HG03064 (cell line): ENCODE results near the gene TAS1R1.

Experiments used
- ATAC-seq: cut with Tn5 transposase; IDR thresholded peaks from one replicate; pipeline ENCODE4 v1.9.1; 2021; ENCODE audit warnings: low read depth; ENCODE audit not compliant: unreplicated experiment

Gene TAS1R1

DNA sequence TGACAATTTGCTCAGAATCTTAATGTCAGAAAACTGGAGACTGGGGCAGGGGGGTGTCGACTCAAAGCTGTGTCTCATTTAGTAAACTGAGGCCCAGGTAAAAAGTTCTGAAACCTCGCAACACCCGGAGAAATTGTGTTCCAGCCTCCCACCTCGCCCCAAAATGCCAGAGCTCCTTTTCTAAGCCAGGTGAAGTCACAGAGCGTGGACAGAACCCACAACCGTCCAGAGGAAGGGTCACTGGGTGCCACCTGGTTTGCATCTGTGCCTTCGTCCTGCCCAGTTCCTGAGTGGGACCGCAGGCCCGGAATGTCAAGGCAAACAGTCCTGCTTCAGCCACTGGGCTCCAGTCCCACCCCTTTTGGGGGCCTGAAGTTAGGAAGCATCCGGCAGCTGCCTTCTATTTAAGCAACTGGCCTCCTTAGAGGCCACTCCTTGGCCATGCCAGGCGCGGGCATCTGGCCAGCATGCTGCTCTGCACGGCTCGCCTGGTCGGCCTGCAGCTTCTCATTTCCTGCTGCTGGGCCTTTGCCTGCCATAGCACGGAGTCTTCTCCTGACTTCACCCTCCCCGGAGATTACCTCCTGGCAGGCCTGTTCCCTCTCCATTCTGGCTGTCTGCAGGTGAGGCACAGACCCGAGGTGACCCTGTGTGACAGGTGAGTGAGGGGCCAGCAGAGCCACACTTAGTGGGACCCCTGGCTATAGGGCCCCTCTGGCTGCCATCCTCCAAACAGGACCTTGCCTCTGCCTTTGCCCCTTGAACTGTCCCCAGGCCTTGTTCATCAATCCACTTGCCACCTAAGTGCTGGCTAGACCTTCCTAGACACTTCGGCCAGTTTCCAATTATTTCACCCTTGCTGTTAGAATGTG is at the start of gene TAS1R1:
TSS of gene TAS1R1 (plus strand) at position 401 of the 872 bp plus-strand sequence. CDS start at position 468, 67 bp downstream.
- no peak for ATAC-seq

DNA sequence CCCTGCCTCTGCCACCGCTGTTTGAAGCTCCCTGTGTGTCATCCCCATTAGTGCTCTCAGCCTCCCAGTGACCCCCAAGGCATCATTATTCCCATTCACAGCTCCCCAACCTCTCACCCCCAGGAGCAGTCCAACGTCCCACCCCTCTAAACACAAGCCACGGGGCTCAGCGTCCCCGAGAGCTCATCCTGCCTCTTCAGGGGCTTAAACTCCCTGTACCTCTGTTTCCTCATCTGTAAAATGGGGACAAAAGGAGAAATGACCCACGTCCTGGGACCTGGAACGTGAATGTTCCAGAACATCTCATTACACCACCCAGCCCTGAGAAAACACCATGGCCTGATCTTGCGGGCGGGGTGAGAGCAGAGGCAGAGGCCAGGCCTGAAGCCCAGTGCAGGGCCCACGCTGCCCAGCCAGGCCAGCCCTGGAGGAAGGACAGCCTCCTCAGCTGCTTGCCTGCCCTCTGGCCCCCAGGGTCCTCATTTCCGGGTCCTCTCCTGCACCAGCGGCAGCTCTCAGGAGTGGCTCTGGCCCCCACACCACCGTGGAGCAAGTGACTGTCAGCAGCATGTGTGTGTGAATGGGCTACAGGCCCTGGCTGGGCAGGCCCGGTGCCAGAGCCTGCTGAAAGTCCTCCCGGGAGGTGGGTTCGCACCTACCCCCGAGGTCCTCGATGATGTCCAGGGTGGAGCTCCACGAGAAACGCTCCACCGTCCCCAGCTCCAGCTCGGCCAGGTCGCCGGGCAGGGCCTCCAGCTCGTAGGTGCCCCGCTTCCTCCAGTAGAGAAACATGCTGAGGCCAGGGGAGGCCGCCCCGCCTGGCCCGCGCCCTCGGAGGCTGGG is 49.5 kb upstream of the TAS1R1 start:
- ATAC-seq = no peak

DNA sequence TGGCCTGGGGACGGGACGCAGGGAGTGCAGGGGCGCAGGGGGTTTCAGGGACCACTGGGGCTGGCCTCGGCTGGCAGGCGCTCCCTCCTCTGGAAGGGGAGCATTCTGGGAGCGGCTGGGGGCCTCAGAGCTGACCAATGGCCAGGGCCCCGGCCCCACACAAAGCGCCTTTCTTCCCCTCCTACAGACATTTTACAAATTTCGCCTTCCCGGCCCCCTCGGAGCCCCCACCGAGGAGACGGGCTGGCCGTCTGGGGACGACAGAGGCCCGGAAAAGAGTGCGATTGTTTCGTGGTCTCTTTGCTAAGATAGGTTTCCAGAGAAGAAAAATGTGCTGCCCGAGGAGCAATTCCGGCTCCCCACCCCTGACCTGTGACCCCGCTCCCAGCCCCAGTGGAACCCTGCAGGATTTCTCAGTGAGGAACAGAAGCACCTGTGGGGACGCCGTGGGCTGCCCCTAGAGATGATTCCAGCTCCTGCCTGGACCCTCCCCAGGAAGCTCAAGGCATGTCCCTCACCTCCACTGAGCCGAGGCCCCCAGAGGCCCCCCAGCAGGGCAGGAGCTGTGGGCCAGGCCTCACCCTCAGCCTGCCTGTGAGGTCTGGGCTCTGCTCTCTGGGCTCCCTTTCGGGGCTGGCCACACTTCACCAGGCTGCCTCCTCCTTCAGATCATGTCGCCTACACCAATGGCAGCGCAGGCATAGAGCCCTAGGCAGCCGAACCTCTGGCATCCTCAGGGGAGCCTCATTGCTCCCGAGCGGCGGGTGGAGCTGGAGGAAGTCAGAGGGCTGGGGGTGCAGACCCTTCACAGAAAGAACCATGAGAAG is 48.7 kb upstream of the TAS1R1 start:
- no peak for ATAC-seq

DNA sequence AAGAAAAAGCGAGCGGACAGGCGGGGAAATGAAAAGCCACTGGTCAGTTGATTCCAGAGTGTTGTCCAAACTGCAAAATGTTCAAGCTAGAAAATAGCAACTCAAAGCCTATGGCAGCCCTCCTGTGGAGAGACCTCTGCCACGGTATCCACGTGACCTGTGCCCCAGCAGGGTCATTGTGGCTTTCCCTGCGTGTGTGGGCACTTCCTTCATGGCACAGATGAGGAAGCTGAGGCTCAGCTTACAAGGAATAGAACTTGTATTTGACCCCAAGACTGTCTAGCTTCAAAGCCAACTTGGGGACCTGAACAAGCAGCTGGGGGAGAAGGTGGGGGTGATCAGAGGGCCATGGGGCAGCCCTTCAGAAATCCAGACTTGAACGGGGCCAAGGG is 48.1 kb upstream of the TAS1R1 start:
- ATAC-seq = no peak

DNA sequence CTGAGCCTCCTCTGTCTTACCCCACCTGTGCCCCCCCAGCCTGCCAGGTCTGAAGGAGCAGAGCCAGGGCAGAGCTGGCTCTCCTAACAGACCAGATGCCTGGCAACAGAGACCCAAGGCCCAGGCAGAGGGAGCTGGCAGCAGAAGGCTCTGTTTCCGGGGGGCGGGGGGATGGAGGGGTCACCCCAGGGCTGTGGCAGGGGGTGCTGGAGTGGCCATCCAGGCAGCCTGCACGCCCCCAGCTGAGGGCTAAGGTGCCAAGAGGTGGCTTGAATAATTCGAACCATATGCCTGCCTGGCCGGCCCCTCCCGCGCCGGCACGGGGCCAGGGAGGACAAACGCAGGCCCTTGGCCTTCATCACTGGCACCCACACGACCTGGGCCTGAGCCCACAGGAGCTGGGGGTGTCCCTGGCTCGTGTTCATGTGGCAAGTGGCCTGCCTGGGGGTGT is 47.6 kb upstream of the TAS1R1 start:
- ATAC-seq = no peak

DNA sequence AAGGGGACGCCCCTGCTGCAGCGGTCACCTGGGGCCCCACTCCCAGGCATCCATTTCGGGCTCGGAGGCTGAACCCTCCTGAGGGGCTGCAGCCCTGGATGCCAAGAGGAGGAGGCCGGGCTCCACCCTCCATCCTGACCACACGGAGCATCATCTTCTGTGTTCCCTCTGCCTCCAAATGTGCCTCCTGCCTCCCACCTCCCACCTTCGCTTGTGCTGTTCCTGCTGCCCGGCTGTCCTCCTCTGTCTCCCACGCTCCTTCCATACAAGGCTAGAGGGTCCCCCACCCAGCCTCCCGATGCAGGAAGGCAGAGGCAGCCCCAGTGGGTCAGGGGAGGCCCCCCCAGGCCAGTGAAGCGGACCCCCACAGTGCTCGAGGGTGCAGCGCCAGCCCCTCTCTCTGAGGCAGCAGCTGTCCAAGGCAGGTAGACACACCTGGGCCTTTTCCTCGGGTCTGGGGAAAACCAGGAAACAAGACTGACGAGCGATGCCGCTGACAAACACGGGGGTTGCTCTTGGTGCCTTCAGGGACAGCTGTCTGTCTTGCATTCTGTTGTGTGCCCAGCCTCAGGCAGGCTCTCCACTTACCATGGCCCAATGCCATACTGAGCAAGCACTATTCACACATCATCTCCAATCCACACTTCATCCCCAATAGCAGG is 46.8 kb upstream of the TAS1R1 start:
- no peak for ATAC-seq

DNA sequence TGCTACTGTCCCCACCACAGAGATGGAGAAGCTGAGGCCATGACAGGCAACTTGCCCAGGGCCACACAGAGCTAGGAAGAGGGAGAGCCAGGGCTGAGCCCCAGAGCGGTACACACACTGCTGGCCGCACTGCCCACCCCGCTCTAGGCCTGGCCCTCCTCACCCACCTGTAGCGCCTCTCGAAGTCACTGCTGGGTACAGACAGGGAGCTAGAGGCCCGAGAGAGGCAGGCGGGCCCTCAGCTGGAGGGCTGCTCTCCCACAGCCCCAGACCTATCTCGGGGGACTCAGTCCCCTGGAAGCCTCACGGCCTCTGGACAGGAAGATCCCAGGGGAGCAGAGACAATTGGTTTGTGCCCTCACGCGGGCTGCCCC is 46.3 kb upstream of the TAS1R1 start:
- no peak for ATAC-seq

DNA sequence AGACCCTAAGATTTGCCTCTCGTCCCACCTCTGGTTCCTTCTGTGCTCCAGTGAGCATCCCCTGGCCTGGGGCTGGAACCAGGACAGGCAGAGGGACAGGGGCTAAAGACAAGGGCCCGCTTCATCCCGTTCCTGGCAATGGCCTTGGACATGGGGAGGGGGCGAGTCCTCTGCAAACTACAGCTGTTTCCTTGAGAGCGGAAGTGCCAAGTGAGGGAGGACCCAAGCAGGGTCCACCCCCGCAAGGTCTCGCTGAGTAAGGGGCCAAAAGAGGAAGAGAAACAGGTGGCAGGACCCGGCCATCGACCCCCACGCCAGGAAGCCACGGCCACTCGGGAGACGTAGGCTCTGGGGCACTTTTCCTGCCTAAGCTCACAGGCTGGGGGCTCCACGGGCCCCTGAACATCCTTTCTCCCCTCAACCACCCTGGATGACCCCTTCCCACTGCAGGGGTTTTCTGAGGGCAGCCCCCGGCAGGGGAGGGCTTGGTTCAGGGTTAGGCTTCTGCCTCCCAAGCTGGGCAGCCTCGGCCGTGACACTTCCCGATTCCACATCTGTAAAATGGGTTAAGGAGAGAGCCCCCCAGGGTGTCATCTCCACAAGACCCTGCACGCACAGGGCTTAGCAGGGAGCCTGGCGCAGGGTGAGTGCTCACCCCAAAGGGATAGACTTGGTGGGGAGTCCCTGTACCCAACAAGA is 45.7 kb upstream of the TAS1R1 start:
- ATAC-seq = no peak

DNA sequence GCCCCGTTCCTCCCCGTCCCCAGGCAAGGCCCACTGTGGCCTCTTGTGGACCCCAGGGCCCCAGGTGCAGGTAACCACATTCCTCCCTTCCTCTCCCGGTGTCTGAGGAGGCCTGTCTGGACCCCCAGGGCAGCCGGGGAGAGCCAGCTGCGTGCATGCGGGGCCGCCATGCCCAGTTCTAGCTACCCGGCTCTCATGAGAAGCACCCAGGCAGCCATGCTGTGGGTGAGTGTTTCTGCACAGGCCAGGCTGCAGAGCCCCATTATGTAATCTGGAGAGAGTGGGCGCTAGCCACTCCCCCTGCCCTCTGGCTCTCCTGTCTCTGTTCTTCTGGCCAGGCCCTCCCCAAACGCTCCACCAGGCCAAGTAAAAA is 45.2 kb upstream of the TAS1R1 start:
- ATAC-seq = no peak

DNA sequence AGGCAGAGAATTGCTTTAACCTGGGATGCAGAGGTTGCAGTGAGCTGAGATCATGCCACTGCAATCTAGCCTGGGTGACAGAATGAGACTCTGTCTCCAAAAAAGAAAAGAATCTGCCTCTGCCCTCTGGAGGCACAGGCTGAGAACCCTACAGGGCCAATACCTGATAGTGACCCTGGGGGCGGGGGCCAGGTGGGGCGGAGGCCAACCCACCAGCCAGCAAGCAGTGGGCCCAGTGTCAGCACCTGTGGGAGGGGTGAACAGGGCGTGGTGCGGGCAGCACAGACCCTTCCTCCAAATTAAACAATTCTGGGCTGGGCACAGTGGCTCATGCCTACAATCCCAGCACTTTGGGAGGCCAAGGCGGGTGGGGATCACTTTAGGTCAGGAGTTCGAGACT is 44.6 kb upstream of the TAS1R1 start:
- ATAC-seq = no peak

DNA sequence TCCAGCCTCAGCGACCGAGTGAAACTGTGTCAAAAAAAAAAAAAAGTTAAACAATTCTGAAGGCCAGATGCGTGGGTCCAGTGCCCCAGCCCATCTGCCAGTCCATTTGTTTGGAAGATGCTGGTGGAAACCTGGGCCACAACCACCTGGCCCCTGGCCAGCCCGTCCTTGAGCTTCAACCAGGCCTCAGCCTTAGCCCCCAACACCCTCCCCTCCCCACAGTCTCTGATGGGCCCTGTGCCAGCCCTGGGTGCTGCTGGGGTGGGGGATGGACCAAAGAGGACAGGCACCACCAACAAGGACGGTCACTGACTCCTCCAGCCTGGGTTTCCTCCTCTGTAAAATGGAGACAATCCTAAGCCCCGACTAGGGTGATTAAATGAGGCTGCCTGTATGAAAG is 44.1 kb upstream of the TAS1R1 start:
- ATAC-seq = no peak

DNA sequence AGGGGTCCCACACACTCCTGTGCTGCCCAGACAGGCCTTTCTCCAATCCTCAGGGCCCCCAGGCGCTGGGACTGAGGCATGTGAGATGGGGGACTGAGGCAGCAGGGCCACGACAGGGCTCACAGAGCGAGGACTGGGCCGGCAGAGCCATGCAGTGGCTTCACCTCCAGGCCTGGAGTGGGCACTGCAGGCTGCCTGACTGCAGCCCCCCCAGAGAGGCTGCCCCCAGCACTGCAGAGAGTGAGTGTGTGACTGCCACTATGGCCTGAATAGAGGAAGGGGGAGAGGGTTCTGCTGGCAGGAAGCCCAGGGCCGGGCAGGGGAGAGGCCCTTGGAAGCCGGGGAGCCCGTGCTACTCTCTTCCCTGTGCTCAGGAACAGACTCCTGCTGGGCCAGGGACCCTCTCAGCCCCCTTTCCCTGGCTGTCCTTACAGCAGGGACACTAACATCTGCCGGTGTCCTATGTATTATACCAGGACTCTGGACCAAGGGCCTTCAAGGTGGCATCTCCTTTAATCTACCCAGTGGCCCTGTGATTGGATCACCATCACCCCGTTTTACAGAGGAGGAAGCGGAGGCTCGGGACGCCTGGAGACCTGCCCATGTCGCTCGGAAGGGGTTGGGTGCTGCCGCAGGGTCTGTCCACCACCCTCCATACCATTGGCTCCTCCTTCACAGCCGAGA is 43.4 kb upstream of the TAS1R1 start:
- ATAC-seq = no peak

DNA sequence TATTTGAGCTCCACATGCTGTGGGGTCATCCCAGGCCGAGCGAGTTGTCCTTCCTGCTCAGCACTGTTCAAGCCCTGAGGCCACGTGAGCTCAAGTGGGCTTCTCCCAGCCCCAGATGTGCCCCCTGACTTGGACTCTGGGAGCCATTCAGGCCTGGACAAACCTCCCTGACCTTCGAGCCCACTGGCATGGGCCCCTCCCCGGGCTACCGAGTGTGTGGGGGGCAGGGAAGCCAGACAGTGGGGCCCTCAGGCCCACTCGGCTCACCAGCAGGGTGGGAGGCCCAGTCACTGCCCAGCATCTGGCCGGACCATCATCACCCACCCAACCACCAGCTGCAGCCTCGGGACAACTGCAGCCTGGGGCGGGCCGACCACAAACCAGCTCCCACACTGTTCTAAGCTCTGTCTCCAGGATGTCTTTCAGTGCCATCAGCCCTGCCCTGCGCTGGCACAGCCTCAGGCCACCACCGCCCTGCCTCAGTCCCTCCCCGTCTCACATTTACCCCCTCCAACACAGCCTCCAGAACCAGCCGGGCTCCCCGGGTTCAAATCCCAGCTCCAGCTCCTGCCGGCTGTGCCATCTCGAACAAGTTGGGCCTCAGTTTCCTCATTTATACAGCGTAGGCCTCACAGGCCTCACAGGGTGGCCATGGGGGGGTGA is 42.7 kb upstream of the TAS1R1 start:
- ATAC-seq = no peak

DNA sequence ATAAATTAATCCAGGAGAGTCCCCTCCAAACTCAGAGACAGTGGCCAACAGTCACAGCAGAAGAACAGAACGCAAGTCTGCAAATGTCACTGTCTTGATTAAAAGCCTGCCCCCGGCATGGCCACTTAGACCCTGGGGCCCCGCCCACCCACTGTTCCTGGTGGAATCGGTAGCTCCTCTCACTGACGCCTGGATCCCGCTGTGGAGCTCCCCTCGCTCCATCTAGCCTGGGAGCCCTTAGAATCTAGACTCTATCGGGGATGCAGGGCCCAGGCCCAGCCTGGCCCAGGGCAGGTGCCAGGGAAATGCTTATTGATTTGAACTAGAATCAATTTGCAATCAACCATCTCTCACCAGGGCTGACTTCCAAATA is 42.2 kb upstream of the TAS1R1 start:
- ATAC-seq = no peak

DNA sequence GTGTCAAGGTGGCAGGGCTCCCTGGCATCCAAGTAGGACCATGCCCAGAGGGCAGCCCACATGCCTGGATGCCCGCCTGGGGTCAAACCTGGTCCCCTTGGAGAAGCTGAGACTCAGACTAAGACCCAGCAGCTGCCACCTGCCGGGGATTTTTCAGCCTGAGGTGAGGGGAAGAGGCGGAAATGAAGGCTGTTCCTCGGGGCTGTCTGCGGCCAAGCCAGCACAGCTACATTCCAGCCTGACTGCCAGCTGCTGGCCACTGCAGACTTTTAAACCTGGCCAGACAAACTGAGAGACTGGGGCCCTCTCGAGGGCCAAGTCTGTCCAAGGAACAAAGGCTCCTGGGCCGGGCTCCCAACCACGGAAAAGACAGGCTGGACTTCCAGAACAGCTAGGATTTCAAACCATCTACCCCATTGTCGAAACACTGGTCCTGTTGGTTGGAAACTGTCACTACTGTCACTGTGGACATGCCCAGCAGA is 41.7 kb upstream of the TAS1R1 start:
- ATAC-seq = no peak

DNA sequence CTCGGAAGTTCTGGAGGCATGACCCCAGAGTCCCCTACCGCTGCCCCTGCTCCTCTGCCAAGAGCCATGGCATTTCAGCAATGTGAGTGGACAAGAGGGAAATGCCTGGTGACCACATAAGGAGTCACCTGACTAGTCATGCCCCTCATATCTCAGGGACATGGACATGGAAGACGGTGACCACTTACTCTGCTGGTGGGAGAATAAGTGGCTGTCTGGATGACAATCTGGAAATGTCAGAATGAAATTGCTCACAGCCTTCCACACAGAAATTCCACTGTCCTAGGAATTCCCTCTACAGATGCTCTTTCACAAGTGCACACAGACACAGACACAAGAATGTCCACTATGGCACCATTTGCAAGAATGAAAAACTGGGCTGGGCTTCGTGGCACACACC is 39.3 kb upstream of the TAS1R1 start:
- no peak for ATAC-seq

DNA sequence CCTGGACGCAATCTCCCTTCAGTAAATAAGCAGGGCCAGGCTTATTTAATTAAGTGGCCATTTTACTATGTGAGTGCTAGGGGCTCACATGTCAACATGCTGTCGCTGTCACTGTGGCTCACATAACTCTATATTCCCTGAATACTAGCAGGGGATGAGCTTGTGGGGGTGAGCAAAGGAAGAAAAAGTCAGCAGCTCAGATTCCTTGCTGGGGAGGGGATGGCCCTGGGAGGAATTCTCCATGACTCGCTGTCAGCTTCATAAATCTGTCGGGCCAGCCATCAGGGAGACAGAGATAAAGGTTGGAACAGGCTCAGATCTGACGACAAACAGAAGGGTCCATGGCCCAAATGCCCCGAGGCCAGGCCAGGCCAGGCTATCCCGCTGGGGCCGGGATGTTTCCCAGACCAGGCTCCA is 37.7 kb upstream of the TAS1R1 start:
- no peak for ATAC-seq

DNA sequence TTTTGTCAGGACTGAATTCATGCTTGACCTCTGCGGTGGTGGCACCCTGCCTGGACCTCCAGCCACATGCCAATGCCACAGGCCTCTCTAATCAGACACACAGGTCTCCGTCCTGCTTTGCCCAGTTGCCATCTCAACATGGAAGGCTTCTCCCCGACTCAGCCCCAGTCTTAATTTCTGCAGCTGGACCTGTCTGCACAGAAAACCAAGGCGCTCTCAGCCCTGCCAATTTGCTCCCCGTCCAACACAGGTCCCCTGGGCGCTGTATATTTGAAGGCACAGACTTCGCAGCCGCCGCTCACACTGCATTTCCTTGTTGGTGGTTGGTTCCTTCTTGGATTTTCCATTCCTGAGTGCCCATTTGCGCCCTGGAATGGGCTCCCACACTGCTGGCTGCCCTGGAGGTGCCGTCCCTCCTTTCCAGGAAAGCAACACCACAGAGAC is 35.6 kb upstream of the TAS1R1 start:
- ATAC-seq = no peak
